Neural progenitor cell (in vitro differentiated cells): ENCODE measurements around the gene PLD2. TPM values are rescaled to one million over a fixed set of nuclear protein-coding genes. Genes with fewer than 3 reads are reported as not detected.

Source experiments
- DNase-seq: peaks from one replicate; pipeline ENCODE4 v3.0.0-alpha.2; 2016; ENCODE audit warnings: low spot score
- H2AFZ ChIP-seq: fragments of 200-600 bp; sonication (generic); replicated peaks from 2 replicates; pipeline ENCODE4 v1.6.1; 2016; ENCODE audit warnings: antibody characterized with exemption
- H3F3A ChIP-seq: fragments of 200-600 bp; sonication (generic); 2 replicates; pipeline ENCODE4 v1.6.1; 2016; ENCODE audit warnings: antibody characterized with exemption, low read depth
- H3K27ac ChIP-seq: fragments of 200-600 bp; sonication (generic); 2 replicates; pipeline ENCODE4 v1.5.1; 2016; ENCODE audit warnings: mild to moderate bottlenecking
- H3K27me3 ChIP-seq: fragments of 200-600 bp; sonication (generic); 2 replicates; pipeline ENCODE4 v1.6.1; 2016; ENCODE audit warnings: mild to moderate bottlenecking, moderate library complexity
- H3K36me3 ChIP-seq: fragments of 200-600 bp; sonication (generic); 2 replicates; pipeline ENCODE4 v1.5.1; 2016
- H3K4me1 ChIP-seq: fragments of 200-600 bp; sonication (generic); 2 replicates; pipeline ENCODE4 v1.6.1; 2016; ENCODE audit warnings: mixed run types
- H3K4me2 ChIP-seq: fragments of 200-600 bp; sonication (generic); 2 replicates; pipeline ENCODE4 v1.6.1; 2016
- H3K4me3 ChIP-seq: fragments of 200-600 bp; sonication (generic); 2 replicates; pipeline ENCODE4 v1.5.1; 2016
- H3K79me2 ChIP-seq: fragments of 200-600 bp; sonication (generic); 2 replicates; pipeline ENCODE4 v1.6.1; 2016; ENCODE audit warnings: low read depth
- H3K9ac ChIP-seq: fragments of 200-600 bp; sonication (generic); 2 replicates; pipeline ENCODE4 v1.6.1; 2016
- H3K9me3 ChIP-seq: fragments of 200-600 bp; sonication (generic); 2 replicates; pipeline ENCODE4 v1.5.1; 2016; ENCODE audit warnings: low read depth
- H4K20me1 ChIP-seq: fragments of 200-600 bp; sonication (generic); 2 replicates; pipeline ENCODE4 v1.6.1; 2016; ENCODE audit warnings: low read depth
- H3K27ac Mint-ChIP-seq: 3 replicates; pipeline ENCODE4 v1.8.0; 2021; ENCODE audit warnings: mixed read lengths
- H3K27me3 Mint-ChIP-seq: 2 replicates; pipeline ENCODE4 v1.8.0; 2022; ENCODE audit warnings: low read depth, mild to moderate bottlenecking, inconsistent platforms, moderate library complexity, mixed read lengths; ENCODE audit not compliant: insufficient read depth
- H3K36me3 Mint-ChIP-seq: 3 replicates; pipeline ENCODE4 v1.8.0; 2021; ENCODE audit warnings: mixed read lengths
- H3K4me1 Mint-ChIP-seq: 3 replicates; pipeline ENCODE4 v1.8.0; 2021; ENCODE audit warnings: mixed read lengths
- H3K4me3 Mint-ChIP-seq: 3 replicates; pipeline ENCODE4 v1.8.0; 2021; ENCODE audit warnings: mild to moderate bottlenecking, moderate library complexity, mixed read lengths
- H3K9me3 Mint-ChIP-seq: 3 replicates; pipeline ENCODE4 v1.8.0; 2020; ENCODE audit warnings: mixed read lengths
- CTCF ChIP-seq: fragments of 200-600 bp; sonication (generic); IDR thresholded peaks from 2 replicates; pipeline ENCODE4 v1.5.1; 2017; ENCODE audit warnings: antibody characterized with exemption, mild to moderate bottlenecking
- EZH2 ChIP-seq: fragments of 200-600 bp; sonication (generic); IDR thresholded peaks from 2 replicates; pipeline ENCODE4 v1.6.1; 2017; ENCODE audit warnings: antibody characterized with exemption, mild to moderate bottlenecking, moderate library complexity
- EZH2phosphoT487 ChIP-seq: fragments of 200-600 bp; sonication (generic); IDR thresholded peaks from 2 replicates; pipeline ENCODE4 v1.6.1; 2017; ENCODE audit warnings: antibody characterized with exemption
- total RNA-seq: library from RNA; depleted of rRNA; stranded (reverse); fragments of >200 nt; gene quantifications from 2 replicates; pipeline ENCODE4 v1.2.3, GENCODE V29; 2015; ENCODE audit warnings: low replicate concordance

The PLD2 gene
- total RNA-seq, 1 donor from 2014 or later = 23.8 TPM

- peaks cover 81% of the 10 kb centered on the region for H3K27me3 ChIP-seq
- no peak overlapping the region for H3K9ac ChIP-seq
- H3K79me2 ChIP-seq = no peaks in the 10 kb centered on the region
- Mint-ChIP-seq H3K9me3 (no peaks in the 10 kb centered on the region), H3K27ac (no peak overlapping the region), H3K4me1 (peaks cover 11% of the 10 kb centered on the region), H3K27me3 (peaks cover 24% of the 10 kb centered on the region), H3K4me3 (peak overlapping the region; percentile 88), H3K36me3 (no peaks in the 10 kb centered on the region)
- peaks cover 13% of the 10 kb centered on the region for H3K4me1 ChIP-seq
- DNase-seq = no peak
- peaks cover 9% of the 10 kb centered on the region for H4K20me1 ChIP-seq
- no peaks in the 10 kb centered on the region for H3K36me3 ChIP-seq
- H3K4me2 ChIP-seq = peak overlapping the region; percentile 95
- H3K9me3 ChIP-seq = no peaks in the 10 kb centered on the region
- H3F3A ChIP-seq = peaks cover 38% of the 10 kb centered on the region
- no peak overlapping the region for H3K27ac ChIP-seq
- H2AFZ ChIP-seq = peak overlapping the region; percentile 81
- peak overlapping the region; percentile 85 for H3K4me3 ChIP-seq
- TF ChIP-seq EZH2 = peak; percentile 57
- no peak for TF ChIP-seq EZH2phosphoT487
- no peak for TF ChIP-seq CTCF
These were observed 17.3 kb upstream of the PLD2 start for GRCh38 chr17:4789701-4789950.

GRCh38 chr17:4789951-4790704 lies 16.8 kb upstream of the PLD2 start:
- H3F3A ChIP-seq = peaks cover 38% of the 10 kb centered on the region
- H4K20me1 ChIP-seq = peaks cover 9% of the 10 kb centered on the region
- Mint-ChIP-seq H3K36me3 (no peaks in the 10 kb centered on the region), H3K9me3 (no peaks in the 10 kb centered on the region), H3K4me3 (peak overlapping the region; percentile 88), H3K27ac (no peak overlapping the region), H3K4me1 (peaks cover 11% of the 10 kb centered on the region), H3K27me3 (peaks cover 23% of the 10 kb centered on the region)
- no peaks in the 10 kb centered on the region for H3K79me2 ChIP-seq
- H3K27ac ChIP-seq = no peak overlapping the region
- peaks cover 13% of the 10 kb centered on the region for H3K4me1 ChIP-seq
- peak overlapping the region; percentile 81 for H2AFZ ChIP-seq
- peaks cover 79% of the 10 kb centered on the region for H3K27me3 ChIP-seq
- peak overlapping the region; percentile 85 for H3K4me3 ChIP-seq
- DNase-seq = peak; percentile 89
- peak; percentile 64 for TF ChIP-seq CTCF
- TF ChIP-seq EZH2 = no peak
- no peak overlapping the region for H3K9ac ChIP-seq
- H3K4me2 ChIP-seq = peak overlapping the region; percentile 95
- no peaks in the 10 kb centered on the region for H3K36me3 ChIP-seq
- H3K9me3 ChIP-seq = no peaks in the 10 kb centered on the region

- Mint-ChIP-seq H3K36me3 (no peaks in the 10 kb centered on the region), H3K27me3 (peaks cover 21% of the 10 kb centered on the region), H3K4me3 (peak overlapping the region; percentile 88), H3K4me1 (peaks cover 11% of the 10 kb centered on the region), H3K27ac (no peak overlapping the region), H3K9me3 (no peaks in the 10 kb centered on the region)
- Histone ChIP-seq H3K9ac (no peak overlapping the region), H3K27me3 (peaks cover 74% of the 10 kb centered on the region), H3K4me1 (peaks cover 13% of the 10 kb centered on the region), H3F3A (peaks cover 38% of the 10 kb centered on the region), H3K4me3 (peak overlapping the region; percentile 85), H3K79me2 (no peaks in the 10 kb centered on the region), H3K36me3 (no peaks in the 10 kb centered on the region), H2AFZ (peak overlapping the region; percentile 81), H3K4me2 (peak overlapping the region; percentile 95), H4K20me1 (peaks cover 9% of the 10 kb centered on the region), H3K9me3 (no peaks in the 10 kb centered on the region), H3K27ac (no peak overlapping the region)
- no peak for DNase-seq
- TF ChIP-seq CTCF = no peak
- no peak for TF ChIP-seq EZH2phosphoT487
- TF ChIP-seq EZH2 = no peak
These were observed 16.3 kb upstream of the PLD2 start for GRCh38 chr17:4790705-4791088.
